ENCODE measurements around the gene CD52. TPM values are rescaled to one million over a fixed set of nuclear protein-coding genes. Genes with fewer than 3 reads are reported as not detected.

The CD52 gene
- total and polyA plus RNA-seq, 4 donors, result 6.8 to 600 (median 320) TPM

- H3K9me3 ChIP-seq (ENCODE audit: control insufficient read depth in 4 of 4, insufficient read depth in 3 of 4, low read length in 3 of 4), result no peaks in the 10 kb centered on the region
- DNase-seq (no peak), ATAC-seq (ENCODE audit: insufficient read depth, low FRiP score) (no peak)
- H3K9ac ChIP-seq (ENCODE audit: insufficient read depth in 1 of 2, low read length in 2 of 2), result no peak overlapping the region
- H3K27me3 ChIP-seq (ENCODE audit: control insufficient read depth in 3 of 3, insufficient read depth in 3 of 3, low read length in 2 of 3), result no peaks in the 10 kb centered on the region
- no peak overlapping the region for H3K4me3 ChIP-seq
- WGBS, 2 donors, result 35 to 67% methylated on average over 11 of the region's 11 CpGs
- H3K36me3 ChIP-seq (ENCODE audit: control insufficient read depth in 4 of 4, insufficient read depth in 4 of 4, low read length in 4 of 4), result peaks cover 5 to 26% (median 11%) of the 10 kb centered on the region in 4 donors
- H3K27ac ChIP-seq (ENCODE audit: low read depth in 1 of 2, low read length in 1 of 2), result peak overlapping the region; percentile 41 to 96
- no peak for TF ChIP-seq CTCF (IDR thresholded peaks at IDR 0.05; ENCODE audit: control extremely low read depth, extremely low read depth)
- H3K4me1 ChIP-seq (ENCODE audit: control insufficient read depth in 5 of 5, insufficient read depth in 5 of 5, low read length in 5 of 5), result peaks cover 5 to 21% (median 19%) of the 10 kb centered on the region in 5 donors
These were observed 42.8 kb upstream of the CD52 start for GRCh38 chr1:26274801-26275425.

- Histone ChIP-seq H3K36me3 (ENCODE audit: control insufficient read depth in 4 of 4, insufficient read depth in 4 of 4, low read length in 4 of 4) (peaks cover 0 to 22% (median 11%) of the 10 kb centered on the region in 4 donors), H3K9ac (ENCODE audit: insufficient read depth in 1 of 2, low read length in 2 of 2) (no peak overlapping the region), H3K4me3 (no peak overlapping the region), H3K27ac (ENCODE audit: low read depth in 1 of 2, low read length in 1 of 2) (peak overlapping the region; percentile 67 to 96), H3K9me3 (ENCODE audit: control insufficient read depth in 4 of 4, insufficient read depth in 3 of 4, low read length in 3 of 4) (no peaks in the 10 kb centered on the region), H3K27me3 (ENCODE audit: control insufficient read depth in 3 of 3, insufficient read depth in 3 of 3, low read length in 2 of 3) (no peaks in the 10 kb centered on the region), H3K4me1 (ENCODE audit: control insufficient read depth in 5 of 5, insufficient read depth in 5 of 5, low read length in 5 of 5) (peaks cover 5 to 26% (median 21%) of the 10 kb centered on the region in 5 donors)
- TF ChIP-seq CTCF (IDR thresholded peaks at IDR 0.05; ENCODE audit: control extremely low read depth, extremely low read depth), result peak; percentile 85
- peak; percentile 79 to 87 (median 87) for DNase-seq
- ATAC-seq (ENCODE audit: insufficient read depth, low FRiP score), result peak; percentile 49
- 25 to 34% methylated on average over 3 of the region's 3 CpGs for whole genome bisulfite sequencing, 2 donors
These were observed 42.0 kb upstream of the CD52 start for GRCh38 chr1:26275580-26276431.

- ATAC-seq (ENCODE audit: insufficient read depth, low FRiP score) (no peak), DNase-seq (no peak)
- Histone ChIP-seq H3K27ac (ENCODE audit: low read depth in 1 of 2, low read length in 1 of 2) (peak overlapping the region; percentile 67 to 96), H3K9ac (ENCODE audit: insufficient read depth in 1 of 2, low read length in 2 of 2) (no peak overlapping the region), H3K36me3 (ENCODE audit: control insufficient read depth in 4 of 4, insufficient read depth in 4 of 4, low read length in 4 of 4) (peaks cover 0 to 20% (median 10%) of the 10 kb centered on the region in 4 donors), H3K9me3 (ENCODE audit: control insufficient read depth in 4 of 4, insufficient read depth in 3 of 4, low read length in 3 of 4) (no peaks in the 10 kb centered on the region), H3K27me3 (ENCODE audit: control insufficient read depth in 3 of 3, insufficient read depth in 3 of 3, low read length in 2 of 3) (no peaks in the 10 kb centered on the region), H3K4me3 (no peak overlapping the region), H3K4me1 (ENCODE audit: control insufficient read depth in 5 of 5, insufficient read depth in 5 of 5, low read length in 5 of 5) (peaks cover 5 to 32% (median 26%) of the 10 kb centered on the region in 5 donors)
- WGBS, 2 donors, result 68 to 69% methylated on average over 2 of the region's 2 CpGs
- no peak for TF ChIP-seq CTCF (IDR thresholded peaks at IDR 0.05; ENCODE audit: control extremely low read depth, extremely low read depth)
These were observed 41.3 kb upstream of the CD52 start for GRCh38 chr1:26276432-26276838.
